ENCODE measurements around the gene BATF3.

DNA sequence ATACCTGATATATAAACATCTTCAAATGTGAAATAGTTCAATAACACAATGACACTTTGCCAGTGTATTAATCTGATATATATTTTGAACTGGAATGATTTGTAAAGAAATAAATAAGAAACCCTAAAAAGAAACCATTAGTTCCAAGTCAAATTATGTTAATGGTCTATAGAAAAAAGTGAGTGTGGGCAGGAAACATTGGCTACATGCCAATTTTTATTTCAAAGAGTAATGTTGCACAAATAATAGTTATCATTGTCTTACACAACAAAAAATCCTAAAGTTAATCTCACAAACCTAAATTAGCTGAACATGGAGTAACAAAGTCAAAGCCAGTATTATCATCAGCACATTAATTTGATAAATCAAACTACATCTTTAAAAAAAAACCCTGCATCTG is 37.9 kb upstream of the BATF3 start:
- no peak for TF ChIP-seq EZH2 (IDR thresholded peaks at IDR 0.05; ENCODE audit: borderline replicate concordance, low read depth, low read length, severe bottlenecking)
- TF ChIP-seq CTCF (IDR thresholded peaks at IDR 0.05; ENCODE audit: extremely low read depth in 1 of 2, insufficient read depth in 1 of 2, low read depth in 1 of 2, low read length in 2 of 2), result no peak
- no peak for TF ChIP-seq POLR2AphosphoS5 (IDR thresholded peaks at IDR 0.05; ENCODE audit: insufficient read depth, low read depth, low read length)
- no peak for TF ChIP-seq MYC (IDR thresholded peaks at IDR 0.05; ENCODE audit: low read depth, low read length)
- no peak for TF ChIP-seq POLR2A (IDR thresholded peaks at IDR 0.05; ENCODE audit: low read depth, low read length)
- no peak for TF ChIP-seq JUN (IDR thresholded peaks at IDR 0.05; ENCODE audit: borderline replicate concordance, insufficient read depth, insufficient read length, low read depth)

Measured in endothelial cell of umbilical vein (primary cell).